HG03175 (cell line): Measurements from ENCODE around the gene RBM20.

Experiments
- ATAC-seq: cut with Tn5 transposase; IDR thresholded peaks from one replicate; pipeline ENCODE4 v1.9.1; 2021; ENCODE audit warnings: mild to moderate bottlenecking, moderate library complexity; ENCODE audit not compliant: unreplicated experiment

Gene RBM20

GRCh38 chr10:110885932-110886674 lies 242.0 kb downstream of the RBM20 start:
- no peak for ATAC-seq

GRCh38 chr10:110887560-110887959 lies 243.4 kb downstream of the RBM20 start:
- no peak for ATAC-seq
